Trophoblast cell (in vitro differentiated cells and primary cell): ENCODE data around the gene FAM72A.

Experiments
- DNase-seq, 2 donors: peaks; one replicate each; pipeline ENCODE4 v3.0.0-alpha.2; 2016
- H2AFZ ChIP-seq: 2 replicates; pipeline ENCODE4 v1.6.1; 2013; ENCODE audit warnings: low read length, moderate library complexity, mild to moderate bottlenecking; ENCODE audit not compliant: insufficient read depth, poor library complexity
- H2AK5ac ChIP-seq: 2 replicates; pipeline ENCODE4 v1.6.1; 2013; ENCODE audit warnings: mild to moderate bottlenecking, low read length
- H2BK120ac ChIP-seq: 2 replicates; pipeline ENCODE4 v1.6.1; 2013; ENCODE audit warnings: low read length, mild to moderate bottlenecking, moderate library complexity; ENCODE audit not compliant: insufficient read depth, poor library complexity
- H2BK12ac ChIP-seq: 2 replicates; pipeline ENCODE4 v1.6.1; 2013; ENCODE audit warnings: mild to moderate bottlenecking, low read length, moderate library complexity
- H2BK5ac ChIP-seq: 2 replicates; pipeline ENCODE4 v1.6.1; 2013; ENCODE audit warnings: low read length, low read depth, moderate library complexity, mild to moderate bottlenecking; ENCODE audit not compliant: poor library complexity
- H3K14ac ChIP-seq: 2 replicates; pipeline ENCODE4 v1.6.1; 2013; ENCODE audit warnings: mild to moderate bottlenecking, low read length
- H3K18ac ChIP-seq: 2 replicates; pipeline ENCODE4 v1.6.1; 2013; ENCODE audit warnings: mild to moderate bottlenecking, low read length
- H3K23ac ChIP-seq: 2 replicates; pipeline ENCODE4 v1.6.1; 2013; ENCODE audit warnings: low read length
- H3K27ac ChIP-seq: 2 replicates; pipeline ENCODE4 v1.5.1; 2013; ENCODE audit warnings: low read depth, mild to moderate bottlenecking, inconsistent platforms, low read length, moderate library complexity
- H3K27me3 ChIP-seq: 2 replicates; pipeline ENCODE4 v1.6.1; 2013; ENCODE audit warnings: inconsistent platforms, mild to moderate bottlenecking, low read length, moderate library complexity; ENCODE audit not compliant: insufficient read depth
- H3K36me3 ChIP-seq, 2 experiments: 1 replicate in 1 of 2; 2 replicates in 1 of 2; pipeline ENCODE4 v1.6.1; 2013; ENCODE audit warnings: low read length in 2 of 2, mild to moderate bottlenecking in 2 of 2, moderate library complexity in 1 of 2; ENCODE audit not compliant: insufficient read depth in 2 of 2, control insufficient read depth in 1 of 2
- H3K4ac ChIP-seq: 2 replicates; pipeline ENCODE4 v1.6.1; 2013; ENCODE audit warnings: low read depth, mild to moderate bottlenecking, low read length, moderate library complexity
- H3K4me1 ChIP-seq, 2 experiments: 1 replicate in 1 of 2; 2 replicates in 1 of 2; pipeline ENCODE4 v1.6.1; 2013; ENCODE audit warnings: low read length in 2 of 2, mild to moderate bottlenecking in 2 of 2, moderate library complexity in 1 of 2; ENCODE audit not compliant: insufficient read depth in 2 of 2, control insufficient read depth in 1 of 2
- H3K4me2 ChIP-seq: 2 replicates; pipeline ENCODE4 v1.6.1; 2013; ENCODE audit warnings: inconsistent platforms, mild to moderate bottlenecking, low read length, moderate library complexity
- H3K4me3 ChIP-seq: 2 replicates; pipeline ENCODE4 v1.5.1; 2013; ENCODE audit warnings: mild to moderate bottlenecking, low read depth, low read length, inconsistent platforms
- H3K79me1 ChIP-seq: one replicate; pipeline ENCODE4 v1.6.1; 2013; ENCODE audit warnings: low read length
- H3K79me2 ChIP-seq: 2 replicates; pipeline ENCODE4 v1.6.1; 2013; ENCODE audit warnings: low read length, mild to moderate bottlenecking; ENCODE audit not compliant: control insufficient read depth, insufficient read depth, poor library complexity
- H3K9ac ChIP-seq: 2 replicates; pipeline ENCODE4 v1.6.1; 2013; ENCODE audit warnings: mild to moderate bottlenecking, low read length
- H3K9me3 ChIP-seq: 2 replicates; pipeline ENCODE4 v1.6.1; 2013; ENCODE audit warnings: low read depth, mild to moderate bottlenecking, control low read depth, inconsistent platforms, low read length; ENCODE audit not compliant: insufficient read depth
- H4K12ac ChIP-seq: 2 replicates; pipeline ENCODE4 v1.6.1; 2013; ENCODE audit warnings: low read depth, mild to moderate bottlenecking, low read length, moderate library complexity
- H4K8ac ChIP-seq: 2 replicates; pipeline ENCODE4 v1.6.1; 2013; ENCODE audit warnings: low read depth, mild to moderate bottlenecking, low read length, moderate library complexity
- H4K91ac ChIP-seq: one replicate; pipeline ENCODE4 v1.6.1; 2013; ENCODE audit warnings: low read depth, mild to moderate bottlenecking, low read length, moderate library complexity
- WGBS: extraction: QIAGEN DNeasy Blood & Tissue Kit; methylation state at CpG from one replicate; pipeline ENCODE4 v1.1.7; 2013; ENCODE audit warnings: missing lambda C conversion rate; ENCODE audit not compliant: insufficient read length, insufficient coverage; ENCODE audit errors: extremely low coverage; 5-methylcytosine and 5-hydroxymethylcytosine counted together

FAM72A gene

DNA sequence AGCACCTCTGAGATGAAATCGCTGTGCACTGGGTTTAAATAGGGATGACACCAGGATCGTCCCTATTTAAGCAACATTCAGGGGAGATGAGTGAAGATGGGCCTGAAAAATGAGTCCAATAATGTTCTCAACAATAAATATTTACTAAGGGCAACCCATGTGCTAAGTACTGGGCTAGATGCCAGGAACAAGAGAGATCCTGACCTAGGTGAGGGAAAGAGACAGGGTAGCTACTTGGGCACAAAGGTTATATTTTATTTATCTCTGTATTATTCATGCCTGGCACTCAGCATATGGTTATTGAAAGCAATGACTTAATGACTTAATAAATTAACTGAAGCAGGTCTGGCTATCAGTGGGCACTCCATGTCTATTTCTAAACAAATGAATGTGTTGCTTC, 58.0 kb downstream of the FAM72A start:
- Histone ChIP-seq H3K36me3 (no peaks in the 10 kb centered on the region), H3K4me1 (no peaks in the 10 kb centered on the region), H3K4me2 (no peak overlapping the region), H3K27me3 (no peaks in the 10 kb centered on the region), H2BK5ac (no peak overlapping the region), H3K4me3 (no peak overlapping the region), H3K23ac (no peak overlapping the region), H2BK12ac (no peak overlapping the region), H3K4ac (no peak overlapping the region), H3K79me2 (no peaks in the 10 kb centered on the region), H3K27ac (no peak overlapping the region), H3K9ac (no peak overlapping the region), H2AFZ (no peak overlapping the region), H4K8ac (no peak overlapping the region), H4K12ac (no peak overlapping the region), H2BK120ac (no peak overlapping the region), H3K9me3 (no peaks in the 10 kb centered on the region), H2AK5ac (no peak overlapping the region), H3K18ac (no peak overlapping the region), H3K79me1 (no peaks in the 10 kb centered on the region), H4K91ac (no peak overlapping the region), H3K14ac (no peak overlapping the region)
- no CpG with 5 or more reads among the region's 2 CpGs for WGBS
- no peak for DNase-seq

- Histone ChIP-seq H3K9ac (no peak overlapping the region), H3K4ac (no peak overlapping the region), H3K23ac (no peak overlapping the region), H2AFZ (no peak overlapping the region), H3K9me3 (no peaks in the 10 kb centered on the region), H3K4me1 (no peaks in the 10 kb centered on the region), H3K27ac (no peak overlapping the region), H4K8ac (no peak overlapping the region), H3K79me1 (no peaks in the 10 kb centered on the region), H3K79me2 (no peaks in the 10 kb centered on the region), H3K4me3 (no peak overlapping the region), H3K14ac (no peak overlapping the region), H3K18ac (no peak overlapping the region), H2BK5ac (no peak overlapping the region), H4K91ac (no peak overlapping the region), H2BK120ac (no peak overlapping the region), H3K27me3 (no peaks in the 10 kb centered on the region), H2BK12ac (no peak overlapping the region), H2AK5ac (no peak overlapping the region), H4K12ac (no peak overlapping the region), H3K36me3 (no peaks in the 10 kb centered on the region), H3K4me2 (no peak overlapping the region)
- DNase-seq, result no peak
- WGBS, result no CpG with 5 or more reads among the region's 15 CpGs
These were observed 59.0 kb downstream of the FAM72A start for GRCh38 chr1:206143537-206144172.

DNA sequence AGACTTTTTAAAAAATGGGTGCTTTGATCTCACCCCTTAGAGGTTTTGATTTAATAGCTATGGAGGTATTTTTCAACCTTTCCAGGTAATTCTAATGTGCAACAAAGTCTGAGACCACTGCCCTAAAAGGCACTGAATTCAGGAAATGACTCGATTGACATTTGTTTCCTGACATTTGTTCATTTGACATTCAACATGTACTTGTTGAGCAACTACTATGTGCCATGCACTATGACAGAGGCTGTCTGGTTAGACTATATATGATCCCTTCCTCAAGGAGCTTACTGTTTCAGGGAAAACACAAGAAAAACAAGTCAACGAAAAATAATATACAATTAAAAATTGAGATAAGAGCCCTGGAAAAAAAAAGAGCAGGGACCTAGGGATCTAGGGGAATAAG, 59.9 kb downstream of the FAM72A start:
- H4K12ac ChIP-seq, result no peak overlapping the region

GRCh38 chr1:206142011-206142410, 60.6 kb downstream of the FAM72A start:
- no peak overlapping the region for H2AK5ac ChIP-seq
- no peak overlapping the region for H3K14ac ChIP-seq
- no peaks in the 10 kb centered on the region for H3K79me1 ChIP-seq
- no peak overlapping the region for H2BK120ac ChIP-seq
- no peak overlapping the region for H3K4ac ChIP-seq
- no peak overlapping the region for H2AFZ ChIP-seq
- no peaks in the 10 kb centered on the region for H3K36me3 ChIP-seq
- H3K4me2 ChIP-seq, result no peak overlapping the region
- H3K4me3 ChIP-seq, result no peak overlapping the region
- no peaks in the 10 kb centered on the region for H3K4me1 ChIP-seq
- no peak overlapping the region for H2BK12ac ChIP-seq
- no peak overlapping the region for H3K9ac ChIP-seq
- H3K79me2 ChIP-seq, result no peaks in the 10 kb centered on the region
- H4K8ac ChIP-seq, result no peak overlapping the region
- H3K18ac ChIP-seq, result no peak overlapping the region
- H3K23ac ChIP-seq, result no peak overlapping the region
- no peaks in the 10 kb centered on the region for H3K27me3 ChIP-seq
- no peak overlapping the region for H4K12ac ChIP-seq
- DNase-seq, result no peak
- H3K9me3 ChIP-seq, result no peaks in the 10 kb centered on the region
- no peak overlapping the region for H3K27ac ChIP-seq
- no peak overlapping the region for H4K91ac ChIP-seq
- H2BK5ac ChIP-seq, result no peak overlapping the region
- WGBS, result no CpG with 5 or more reads among the region's 3 CpGs

More for the DNA sequence above, 59.9 kb downstream of the FAM72A start:
- no peak overlapping the region for H2AK5ac ChIP-seq
- no peaks in the 10 kb centered on the region for H3K79me2 ChIP-seq
- no peak overlapping the region for H3K4me3 ChIP-seq
- H3K36me3 ChIP-seq, result no peaks in the 10 kb centered on the region
- H3K14ac ChIP-seq, result no peak overlapping the region
- H4K8ac ChIP-seq, result no peak overlapping the region
- H3K18ac ChIP-seq, result no peak overlapping the region
- WGBS, result no CpG with 5 or more reads among the region's 2 CpGs
- H4K91ac ChIP-seq, result no peak overlapping the region
- no peak for DNase-seq
- H3K4me1 ChIP-seq, result no peaks in the 10 kb centered on the region
- no peak overlapping the region for H3K9ac ChIP-seq
- no peak overlapping the region for H2BK12ac ChIP-seq
- H2BK5ac ChIP-seq, result no peak overlapping the region
- no peaks in the 10 kb centered on the region for H3K27me3 ChIP-seq
- no peak overlapping the region for H2AFZ ChIP-seq
- no peak overlapping the region for H3K4me2 ChIP-seq
- H2BK120ac ChIP-seq, result no peak overlapping the region
- H3K9me3 ChIP-seq, result no peaks in the 10 kb centered on the region
- no peak overlapping the region for H3K4ac ChIP-seq
- no peak overlapping the region for H3K27ac ChIP-seq
- no peak overlapping the region for H3K23ac ChIP-seq
- no peaks in the 10 kb centered on the region for H3K79me1 ChIP-seq
